K562 (cell line): ENCODE measurements around the gene NACAD.

Experiments used
- FOS ChIP-seq: IDR thresholded peaks from 3 replicates; pipeline ENCODE4 v1.6.1; 2011; ENCODE audit not compliant: insufficient read length; ENCODE audit errors: extremely low read depth
- ZSCAN29 ChIP-seq: fragments of 450-650 bp; IDR thresholded peaks from 2 replicates; pipeline ENCODE4 v1.6.1; 2017

GRCh38 chr7:45118292-45118691 is 29.5 kb upstream of the NACAD start:
- no peak for TF ChIP-seq FOS
- no peak for TF ChIP-seq ZSCAN29
